ENCODE data around the gene COL27A1.

Gene COL27A1

GRCh38 chr9:114149765-114150340 lies 5.5 kb upstream of the COL27A1 start:
- DNase-seq: no peak

DNA sequence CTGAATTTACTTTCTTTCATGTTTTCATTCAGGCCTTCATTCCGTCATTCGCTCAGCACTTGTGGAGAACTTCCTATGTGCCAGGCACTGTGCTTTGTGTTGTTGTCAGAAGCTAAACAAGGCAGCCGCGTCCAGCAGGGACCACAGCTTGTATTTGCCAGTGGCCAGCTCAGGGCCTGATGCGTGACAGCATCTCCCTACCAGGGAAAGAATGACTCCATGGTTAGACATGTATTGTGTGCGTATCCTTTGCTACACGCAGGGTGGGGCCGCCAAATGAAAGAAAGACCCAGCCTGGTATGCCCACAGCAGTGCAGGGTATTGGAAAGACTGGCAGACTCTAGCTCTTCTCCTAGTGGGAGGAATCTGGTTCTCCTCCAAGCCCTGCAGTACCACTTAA lies 4.7 kb upstream of the COL27A1 start:
- DNase-seq: no peak

- no peak for DNase-seq
Measured at GRCh38 chr9:114151426-114151956, 3.8 kb upstream of the COL27A1 start.

GRCh38 chr9:114153761-114154599 lies 1.4 kb upstream of the COL27A1 start:
- peak; percentile 25 for DNase-seq

GRCh38 chr9:114154600-114155102 lies 686 bp upstream of the COL27A1 start:
- DNase-seq: no peak

GRCh38 chr9:114155995-114156656 lies 789 bp downstream of the COL27A1 start:
- peak; percentile 21 for DNase-seq

GRCh38 chr9:114156657-114157421 lies 1.5 kb downstream of the COL27A1 start:
- peak; percentile 75 for DNase-seq

DNA sequence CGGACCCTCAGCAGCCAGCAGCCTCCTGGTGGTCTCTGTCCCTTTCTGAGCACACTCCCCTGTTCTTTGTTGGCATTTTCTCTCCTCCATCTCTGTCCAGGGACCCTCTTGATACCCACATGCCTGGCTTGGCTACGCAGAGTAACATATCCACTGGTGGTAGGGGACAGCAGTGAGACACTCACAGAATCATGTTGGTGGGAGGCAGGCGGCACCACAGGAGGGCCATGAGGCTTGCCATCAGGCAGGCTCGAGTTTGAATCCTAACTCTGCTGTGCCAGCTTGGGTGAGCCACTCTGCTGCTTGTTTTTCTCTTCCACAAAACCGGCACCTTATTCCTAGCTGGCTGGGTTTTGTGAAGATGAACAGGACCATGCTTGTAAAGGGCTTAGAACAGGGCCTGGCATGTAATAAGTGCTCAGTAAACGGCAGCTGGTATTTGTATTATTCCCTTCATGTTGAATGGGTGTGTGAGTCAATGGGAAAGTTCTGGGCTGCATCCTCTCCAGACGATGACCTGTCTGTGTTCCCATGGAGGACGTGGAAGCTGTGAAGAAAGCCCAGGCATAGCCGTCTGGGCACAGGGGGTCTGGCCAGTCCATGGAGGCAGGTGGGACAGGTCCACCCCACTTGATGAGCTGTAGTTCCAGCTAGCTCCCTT lies 2.3 kb downstream of the COL27A1 start:
- DNase-seq: no peak

GRCh38 chr9:114158482-114159130 lies 3.3 kb downstream of the COL27A1 start:
- no peak for DNase-seq

DNA sequence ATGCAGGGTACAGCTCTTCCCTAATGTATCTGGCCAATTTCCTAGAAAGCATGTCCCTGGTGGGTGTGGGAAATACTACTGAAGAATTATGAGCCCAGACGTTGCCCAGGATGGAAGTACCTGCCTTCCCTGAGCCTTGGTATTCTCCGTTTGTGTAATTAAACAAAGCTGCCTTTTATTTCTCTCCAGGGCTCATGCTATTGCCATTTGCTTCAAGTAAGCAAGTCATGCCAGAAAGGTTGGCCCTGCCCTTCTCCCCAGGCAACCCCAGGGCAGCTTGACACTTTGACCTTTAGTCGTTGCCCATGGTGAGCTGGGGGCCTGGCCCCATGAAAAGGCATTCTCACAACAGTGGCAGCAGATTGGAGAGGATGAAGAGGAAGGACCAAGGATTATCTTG lies 4.4 kb downstream of the COL27A1 start:
- no peak for DNase-seq

DNA sequence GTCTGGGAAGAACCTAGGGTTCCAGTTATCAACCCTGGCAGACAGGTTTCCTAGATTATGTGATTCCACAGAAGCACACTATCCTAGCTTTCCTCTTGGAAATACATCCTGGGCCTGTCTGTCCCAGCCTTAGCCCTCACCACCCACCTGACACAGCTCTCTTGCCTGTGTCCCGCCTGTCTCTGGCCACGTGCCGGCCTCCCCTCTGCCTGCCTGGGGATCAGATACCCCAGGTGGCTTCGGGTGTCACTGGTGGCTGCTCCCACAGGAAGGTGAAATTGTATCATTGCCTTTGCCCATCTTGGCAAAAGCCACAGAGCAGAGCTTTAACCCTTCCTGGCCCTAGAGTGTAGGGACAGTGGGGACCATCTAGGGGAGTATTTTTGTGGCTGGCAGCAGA lies 6.2 kb downstream of the COL27A1 start:
- no peak for DNase-seq

DNA sequence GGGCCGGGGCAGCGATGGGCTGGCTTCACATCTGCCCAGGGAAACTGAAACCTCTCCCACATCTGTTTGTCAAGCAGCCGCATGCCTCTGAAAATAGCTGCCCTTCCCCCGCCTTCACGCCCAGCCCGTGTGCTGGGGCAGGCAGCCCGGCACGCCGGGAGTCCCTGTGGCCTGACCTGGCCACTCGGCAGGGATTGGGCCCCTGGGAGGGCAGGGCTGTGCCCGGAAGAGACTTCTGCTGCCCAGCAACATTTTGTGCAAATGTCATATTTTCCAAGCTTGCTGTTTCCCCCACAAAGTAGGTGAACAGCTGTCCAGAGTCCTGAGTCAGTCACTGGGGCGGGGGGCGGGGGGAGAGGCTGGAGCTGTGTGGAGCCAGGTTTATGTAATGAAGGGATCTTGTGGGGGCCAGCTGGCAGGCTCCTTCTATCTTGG lies 8.2 kb downstream of the COL27A1 start:
- DNase-seq: peak; percentile 51

GRCh38 chr9:114164191-114164794 lies 9.0 kb downstream of the COL27A1 start:
- DNase-seq: no peak

DNA sequence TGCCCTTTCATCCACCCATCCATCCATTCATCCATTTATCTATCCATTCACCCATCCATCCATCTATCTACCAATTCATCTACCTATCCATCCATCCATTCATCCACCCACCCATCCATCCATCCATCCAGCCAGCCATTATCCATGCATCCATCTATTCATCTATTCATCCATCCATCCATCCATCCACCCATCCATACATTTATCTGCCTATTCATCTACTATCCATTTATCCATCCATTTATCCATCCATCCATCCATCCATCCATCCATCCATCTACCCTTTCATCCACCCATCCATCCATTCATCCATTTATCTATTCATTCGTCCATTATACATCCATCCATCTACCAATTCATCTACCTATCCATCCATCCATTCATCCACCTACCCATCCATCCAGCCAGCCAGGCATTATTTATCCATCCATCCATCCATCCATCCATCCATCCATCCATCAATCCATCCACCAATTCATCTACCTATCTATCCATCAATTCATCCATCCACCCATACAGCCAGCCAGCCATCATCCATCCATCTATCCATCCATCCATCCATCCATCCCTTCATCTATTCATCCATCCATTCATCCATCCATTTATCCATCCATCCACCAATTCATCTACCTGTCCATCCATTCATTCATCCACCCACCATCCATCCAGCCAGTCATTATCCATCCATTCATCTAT lies 10.2 kb downstream of the COL27A1 start:
- no peak for DNase-seq

- DNase-seq: no peak
Measured at GRCh38 chr9:114166103-114166470, 10.8 kb downstream of the COL27A1 start.

DNA sequence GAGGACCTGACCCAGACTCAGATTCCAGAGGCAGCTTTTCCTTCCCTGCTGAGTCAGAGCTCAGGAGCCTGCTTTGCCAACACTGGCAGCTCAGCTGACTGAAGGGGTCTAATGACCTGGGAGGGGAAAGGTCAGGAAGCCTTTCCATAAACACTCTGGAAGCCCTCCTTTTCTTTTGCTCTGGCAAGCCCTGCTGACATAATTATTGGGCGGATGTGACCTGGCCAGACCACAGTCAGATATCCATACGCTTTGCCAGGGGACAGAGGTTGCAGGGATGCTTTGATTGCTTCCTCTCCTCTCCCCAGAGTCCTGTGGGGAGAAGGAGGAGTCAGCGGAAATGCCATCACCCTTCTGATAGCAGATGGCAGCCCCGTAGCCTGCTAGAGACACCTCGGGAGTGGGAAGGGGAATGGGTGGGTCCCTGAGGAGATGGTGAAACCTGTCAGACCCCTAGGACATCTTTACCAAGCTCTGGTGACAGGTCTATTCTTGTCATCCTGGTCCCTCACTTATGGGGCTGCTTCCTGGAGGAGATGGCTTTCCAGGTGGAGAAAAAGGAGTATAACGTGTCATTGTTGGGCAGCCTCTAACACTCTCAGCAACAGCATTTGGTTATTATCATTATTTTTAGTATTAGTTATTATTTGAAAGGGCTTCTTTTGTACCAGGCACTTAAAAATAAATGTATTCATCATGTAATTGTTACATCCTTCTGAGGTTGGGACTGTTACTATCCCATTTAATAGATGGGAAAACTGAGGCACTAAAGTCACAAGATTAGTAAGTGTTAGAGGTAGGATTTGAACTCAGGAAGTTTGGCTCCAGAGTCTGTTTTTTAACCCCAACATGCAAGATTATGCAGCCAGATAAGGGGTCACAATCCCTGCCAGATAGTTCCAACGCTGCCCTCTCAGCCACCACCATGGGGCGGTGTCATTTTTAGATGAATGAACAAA lies 11.6 kb downstream of the COL27A1 start:
- DNase-seq: no peak

DNA sequence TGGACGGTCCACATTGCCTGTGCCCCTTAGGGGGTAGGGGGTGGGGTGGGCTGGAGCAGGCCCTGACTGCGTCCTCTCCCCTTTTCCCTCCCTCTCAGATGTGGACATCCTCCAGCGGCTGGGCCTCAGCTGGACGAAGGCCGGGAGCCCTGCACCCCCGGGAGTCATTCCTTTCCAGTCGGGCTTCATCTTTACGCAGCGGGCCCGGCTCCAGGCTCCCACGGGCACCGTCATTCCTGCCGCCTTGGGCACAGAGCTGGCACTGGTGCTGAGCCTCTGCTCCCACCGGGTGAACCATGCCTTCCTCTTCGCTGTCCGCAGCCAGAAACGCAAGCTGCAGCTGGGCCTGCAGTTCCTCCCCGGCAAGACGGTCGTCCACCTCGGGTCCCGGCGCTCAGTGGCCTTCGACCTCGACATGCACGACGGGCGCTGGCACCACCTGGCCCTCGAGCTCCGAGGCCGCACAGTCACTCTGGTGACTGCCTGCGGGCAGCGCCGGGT lies 12.3 kb downstream of the COL27A1 start:
- no peak for DNase-seq

GRCh38 chr9:114168281-114169028 lies 13.1 kb downstream of the COL27A1 start:
- no peak for DNase-seq

Data from HCEC 1CT (cell line).